ENCODE results near the gene NCBP3. TPM values are rescaled to one million over a fixed set of nuclear protein-coding genes. Genes with fewer than 3 reads are reported as not detected.

NCBP3 gene
- total RNA-seq, 2 experiments from 2014 or later: 25.0 to 29.5 TPM

DNA sequence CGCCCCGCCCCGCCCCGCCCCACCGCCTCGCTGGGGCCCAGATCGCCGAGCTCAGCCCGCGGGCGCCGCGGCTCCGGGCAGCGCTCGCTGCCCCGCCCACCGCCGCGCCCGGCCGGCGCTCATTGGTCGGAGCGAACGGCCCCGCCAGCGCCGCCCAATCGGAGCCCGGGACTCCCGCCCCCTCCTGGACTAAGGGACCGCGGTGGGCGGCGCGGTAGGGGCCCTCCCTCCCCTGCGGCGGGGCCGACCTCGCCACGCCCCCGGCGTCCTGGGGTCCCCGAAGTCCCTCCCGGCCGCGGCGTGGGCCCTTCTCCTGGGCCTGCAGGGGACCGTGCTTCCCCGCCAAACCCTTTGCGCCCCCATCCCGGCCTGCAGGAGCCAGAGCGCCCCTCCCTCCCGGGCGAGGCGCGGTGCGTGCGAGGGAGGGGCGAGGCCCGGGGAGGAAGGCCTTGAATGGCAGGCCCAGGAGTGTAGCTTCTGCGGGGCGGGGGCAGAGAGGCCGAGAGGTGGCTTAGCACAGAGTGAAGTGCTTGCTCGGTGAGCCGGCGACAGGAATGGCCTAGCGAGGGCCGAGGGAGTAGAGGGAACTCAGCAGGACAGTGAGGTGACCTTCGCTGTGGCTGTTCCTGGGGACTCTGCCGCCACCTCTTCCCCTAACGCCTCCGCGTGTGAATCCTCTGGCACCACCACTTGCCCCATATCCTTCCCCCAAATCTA, 47.1 kb upstream of the NCBP3 start, which contains the start of gene CAMKK1:
TSS of gene CAMKK1 (minus strand) at position 51 of the 717 bp plus-strand sequence. CDS start 7,366 bp downstream, outside the sequence.
- intact Hi-C loops (cut with DNase I, micrococcal nuclease): loop anchor here in 1 of 2 experiments (1.0 kb wide), 1 partner anchor 71 kb away; the partner anchor contains the start of gene ATP2A3
- Mint-ChIP-seq H3K27ac (peak within 1 kb of the TSS; percentile 94), H3K27me3 (no peaks in the 10 kb centered on the region), H3K4me3 (peak within 1 kb of the TSS; percentile 91), H3K4me1 (ENCODE audit: low read depth) (peaks cover 37% of the 10 kb centered on the region), H3K9me3 (no peaks in the 10 kb centered on the region), H3K36me3 (ENCODE audit: low read depth) (no peaks in the 10 kb centered on the region)
- ATAC-seq (ENCODE audit: poor library complexity) (peak; percentile 66), DNase-seq (peak; percentile 70 to 94 (median 86))
- Histone ChIP-seq H3K4me1 (ENCODE audit: insufficient read depth, low read length) (peaks cover 34% of the 10 kb centered on the region), H3K9me3 (ENCODE audit: control insufficient read depth in 1 of 2, insufficient read depth in 1 of 2, low read length in 2 of 2) (peaks cover 0 to 3% of the 10 kb centered on the region in 2 experiments), H3K27ac (ENCODE audit: low read depth in 1 of 2, low read length in 2 of 2) (peak within 1 kb of the TSS; percentile 15 to 46), H3K27me3 (ENCODE audit: control insufficient read depth in 1 of 2, insufficient read depth in 2 of 2, low read length in 2 of 2) (no peaks in the 10 kb centered on the region), H3K4me3 (ENCODE audit: low read length) (peak within 1 kb of the TSS; percentile 58), H3K36me3 (ENCODE audit: insufficient read depth, low read length) (no peaks in the 10 kb centered on the region)
- TF ChIP-seq CTCF (IDR thresholded peaks at IDR 0.05): no peak
- CTCF ChIA-PET: interaction anchor here (0.9 to 1.2 kb wide), 2 partner anchors 21 to 72 kb away, joined by 3 read pairs; no protein-coding TSS in a partner anchor
- POLR2A ChIA-PET: interaction anchor here (0.8 to 2.2 kb wide), 10 partner anchors 9 to 250 kb away, joined by 3 to 6 read pairs (median 4); partner anchors contain the start of genes ATP2A3, CYB5D2, NCBP3 and P2RX1

DNA sequence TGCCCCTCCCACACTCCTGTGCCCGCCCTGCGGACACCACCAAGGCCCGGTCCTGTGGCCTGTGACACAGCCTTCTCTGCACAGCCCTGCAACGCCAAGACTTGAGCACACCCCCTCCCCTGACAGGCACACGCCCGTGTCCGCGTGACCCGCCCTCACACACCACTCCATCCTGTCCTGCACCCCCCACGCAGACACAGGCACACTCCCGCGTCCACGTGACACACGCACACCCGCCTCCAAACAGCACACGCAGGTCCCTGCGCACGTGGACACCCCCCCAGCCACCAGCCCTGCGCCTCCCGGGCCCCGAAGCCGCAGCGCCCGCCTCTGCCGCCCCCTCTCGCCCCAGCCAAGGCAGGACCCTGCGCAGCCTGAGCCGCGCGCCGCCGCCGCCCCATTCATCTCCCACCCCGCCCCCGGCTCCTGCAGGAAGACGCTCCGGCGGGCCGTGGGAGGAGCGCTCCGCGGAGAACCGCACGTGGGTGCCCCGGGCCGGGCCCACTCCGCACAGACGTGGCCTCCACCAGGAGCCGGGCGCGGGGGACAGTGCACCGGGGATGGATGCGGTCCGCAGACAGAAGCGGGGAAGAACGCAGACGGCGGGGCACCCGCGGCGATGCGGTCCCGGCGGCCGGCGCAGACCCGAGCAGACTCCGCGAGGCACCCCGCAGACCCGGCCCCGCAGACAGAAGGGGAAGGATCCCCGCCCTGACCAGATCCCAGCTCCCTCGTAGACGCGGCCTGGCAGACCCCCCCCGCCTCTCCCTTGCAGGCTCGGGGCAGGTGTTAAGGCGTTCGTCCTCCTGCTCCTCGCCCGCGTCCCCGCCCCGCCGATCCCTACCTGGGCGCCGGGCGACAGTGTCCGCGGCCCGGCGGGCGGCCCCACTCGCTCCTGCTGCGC, 46.3 kb upstream of the NCBP3 start:
- ATAC-seq (ENCODE audit: poor library complexity) (peak; percentile 75), DNase-seq (peak; percentile 63 to 95 (median 78))
- Histone ChIP-seq H3K4me3 (ENCODE audit: low read length) (peak overlapping the region; percentile 53), H3K27me3 (ENCODE audit: control insufficient read depth in 1 of 2, insufficient read depth in 2 of 2, low read length in 2 of 2) (no peaks in the 10 kb centered on the region), H3K9me3 (ENCODE audit: control insufficient read depth in 1 of 2, insufficient read depth in 1 of 2, low read length in 2 of 2) (peaks cover 0 to 3% of the 10 kb centered on the region in 2 experiments), H3K36me3 (ENCODE audit: insufficient read depth, low read length) (no peaks in the 10 kb centered on the region), H3K4me1 (ENCODE audit: insufficient read depth, low read length) (peaks cover 42% of the 10 kb centered on the region), H3K27ac (ENCODE audit: low read depth in 1 of 2, low read length in 2 of 2) (no peak overlapping the region)
- ChIA-PET POLR2A (interaction anchor here (0.8 to 2.2 kb wide), 8 partner anchors 8 to 73 kb away, joined by 3 to 6 read pairs (median 3); partner anchors contain the start of genes ATP2A3, NCBP3 and P2RX1), CTCF (interaction anchor here (0.9 to 1.2 kb wide), 2 partner anchors 22 to 73 kb away, joined by 3 read pairs; no protein-coding TSS in a partner anchor)
- intact Hi-C loops (cut with DNase I, micrococcal nuclease): loop anchor here in 1 of 2 experiments (1.0 kb wide), 1 partner anchor 46 kb away; the partner anchor contains the start of gene NCBP3
- no peak for TF ChIP-seq CTCF (IDR thresholded peaks at IDR 0.05)
- Mint-ChIP-seq H3K27ac (peak overlapping the region; percentile 82), H3K4me3 (peak overlapping the region; percentile 88), H3K4me1 (ENCODE audit: low read depth) (peaks cover 44% of the 10 kb centered on the region), H3K27me3 (no peaks in the 10 kb centered on the region), H3K36me3 (ENCODE audit: low read depth) (no peaks in the 10 kb centered on the region), H3K9me3 (no peaks in the 10 kb centered on the region)

- Mint-ChIP-seq H3K9me3 (no peaks in the 10 kb centered on the region), H3K27ac (peak overlapping the region; percentile 82), H3K27me3 (no peaks in the 10 kb centered on the region), H3K36me3 (ENCODE audit: low read depth) (no peaks in the 10 kb centered on the region), H3K4me3 (peak overlapping the region; percentile 88), H3K4me1 (ENCODE audit: low read depth) (peaks cover 51% of the 10 kb centered on the region)
- no peak for DNase-seq
- ATAC-seq (ENCODE audit: poor library complexity): no peak
- intact Hi-C loops (cut with DNase I, micrococcal nuclease): loop anchor here in 1 of 2 experiments (1.0 kb wide), 1 partner anchor 45 kb away; the partner anchor contains the start of gene NCBP3
- H3K4me1 ChIP-seq (ENCODE audit: insufficient read depth, low read length): peaks cover 49% of the 10 kb centered on the region
- H3K4me3 ChIP-seq (ENCODE audit: low read length): peak overlapping the region; percentile 53
- no peaks in the 10 kb centered on the region for H3K27me3 ChIP-seq (ENCODE audit: control insufficient read depth in 1 of 2, insufficient read depth in 2 of 2, low read length in 2 of 2)
- no peak for TF ChIP-seq CTCF (IDR thresholded peaks at IDR 0.05)
- ChIA-PET CTCF (no interaction called here), POLR2A (interaction anchor here (1.1 kb wide), 1 partner anchor 45 kb away, joined by 3 read pairs; the partner anchor contains the start of gene NCBP3)
- H3K9me3 ChIP-seq (ENCODE audit: control insufficient read depth in 1 of 2, insufficient read depth in 1 of 2, low read length in 2 of 2): peaks cover 0 to 3% of the 10 kb centered on the region in 2 experiments
- H3K27ac ChIP-seq (ENCODE audit: low read depth in 1 of 2, low read length in 2 of 2): no peak overlapping the region
- no peaks in the 10 kb centered on the region for H3K36me3 ChIP-seq (ENCODE audit: insufficient read depth, low read length)
Measured at GRCh38 chr17:3891626-3892094, 45.6 kb upstream of the NCBP3 start.

All from CD4-positive, alpha-beta T cell (primary cell).